ENCODE results near the gene INPP5D.

DNA sequence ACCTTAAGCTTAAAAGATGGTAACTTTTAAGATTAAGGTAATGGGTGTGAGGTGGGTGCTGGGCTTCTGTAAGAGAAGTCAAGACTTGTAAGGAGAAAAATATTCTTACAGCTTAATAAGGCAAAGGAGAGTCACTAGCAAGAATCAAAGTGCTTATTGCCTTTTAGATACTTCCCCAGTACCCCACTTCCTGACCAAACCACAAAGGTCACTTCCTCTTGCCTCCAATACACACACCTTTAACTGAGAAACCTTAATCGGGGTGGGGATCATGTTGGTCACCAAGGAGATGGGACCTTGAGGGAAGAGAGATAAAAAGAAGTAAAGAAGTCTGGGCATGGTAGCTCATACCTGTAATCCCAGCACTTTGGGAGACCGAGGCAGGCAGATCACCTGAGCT, 180.8 kb downstream of the INPP5D start:
- no peak for TF ChIP-seq POLR2A (IDR thresholded peaks at IDR 0.05; ENCODE audit: low read depth, low read length)
- no peak for TF ChIP-seq POLR2AphosphoS5 (IDR thresholded peaks at IDR 0.05; ENCODE audit: low read depth, low read length)
